GM10847 (cell line): Measurements from ENCODE around the gene FAIM2.

ENCODE experiments used
- POLR2A ChIP-seq: IDR thresholded peaks from 2 replicates; pipeline ENCODE4 v1.6.1; 2011; ENCODE audit not compliant: insufficient read length; ENCODE audit errors: extremely low read depth

Gene FAIM2

GRCh38 chr12:49847161-49847560 is 56.5 kb downstream of the FAIM2 start:
- TF ChIP-seq POLR2A, result no peak

GRCh38 chr12:49846032-49846431 is 57.7 kb downstream of the FAIM2 start:
- no peak for TF ChIP-seq POLR2A

- no peak for TF ChIP-seq POLR2A
These were observed 59.7 kb downstream of the FAIM2 start for GRCh38 chr12:49843876-49844437.

DNA sequence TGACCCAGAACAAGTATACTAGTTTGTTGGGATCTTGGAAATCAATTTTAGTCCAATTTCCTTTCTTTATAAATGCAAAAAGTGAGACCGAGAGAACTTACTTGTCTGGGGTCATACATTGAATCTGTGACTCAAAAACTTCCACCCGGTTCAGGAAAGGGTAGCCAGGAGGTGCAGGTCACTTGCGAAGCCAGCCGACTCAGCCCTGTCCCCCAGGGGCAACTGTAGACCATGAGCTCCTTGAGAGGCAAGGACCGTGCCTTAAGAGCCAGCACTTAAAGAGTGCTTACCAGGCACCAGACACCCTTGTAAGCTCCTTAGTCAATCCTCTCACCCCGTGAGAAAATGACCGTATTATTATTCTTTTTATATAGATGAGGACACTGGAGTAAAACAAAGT is 60.3 kb downstream of the FAIM2 start:
- TF ChIP-seq POLR2A, result no peak

DNA sequence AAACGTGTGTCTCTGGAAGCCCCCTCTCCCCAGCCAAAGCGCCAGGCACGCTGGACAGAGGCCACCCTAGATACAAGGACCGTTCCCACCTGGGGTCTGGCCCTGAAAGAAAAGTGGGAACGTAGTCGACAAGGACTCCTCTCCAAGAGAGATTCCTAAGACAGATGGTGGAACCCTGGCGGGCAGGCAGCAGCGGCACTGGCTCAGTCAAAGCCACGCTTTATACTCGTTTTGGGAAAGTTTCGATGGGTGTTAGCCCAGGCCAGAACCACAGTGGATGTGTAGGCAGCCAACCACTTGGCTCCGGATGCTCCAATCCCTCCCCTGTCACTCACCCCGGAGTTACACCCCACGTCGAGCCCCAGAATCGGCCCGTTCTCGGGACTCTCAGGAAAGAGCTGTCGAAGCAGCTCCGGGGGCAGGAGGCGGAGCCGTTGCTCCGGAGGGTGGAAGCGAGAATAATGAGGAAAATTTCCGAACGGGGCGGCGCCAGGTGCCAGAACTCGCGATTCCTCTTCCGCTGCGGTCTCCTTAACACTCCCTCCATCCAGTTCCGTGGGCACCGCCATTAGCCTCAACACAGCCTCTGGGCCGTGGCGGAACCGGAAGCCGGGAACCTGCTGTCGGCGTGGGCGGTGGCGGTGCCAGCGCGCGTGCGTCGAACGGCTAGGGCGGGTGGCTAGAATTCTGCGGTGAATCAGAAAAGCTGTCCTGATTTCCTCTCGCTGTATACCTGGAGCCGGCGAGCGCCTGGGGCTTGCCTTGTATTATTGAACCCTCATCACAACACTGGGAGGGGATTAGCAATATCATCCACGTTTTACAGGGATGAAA is 61.0 kb downstream of the FAIM2 start, which contains the start of gene BCDIN3D:
TSS of gene BCDIN3D (minus strand) at position 588 of the 834 bp plus-strand sequence. CDS start at position 569, 19 bp downstream.
- peak; percentile 89 for TF ChIP-seq POLR2A

DNA sequence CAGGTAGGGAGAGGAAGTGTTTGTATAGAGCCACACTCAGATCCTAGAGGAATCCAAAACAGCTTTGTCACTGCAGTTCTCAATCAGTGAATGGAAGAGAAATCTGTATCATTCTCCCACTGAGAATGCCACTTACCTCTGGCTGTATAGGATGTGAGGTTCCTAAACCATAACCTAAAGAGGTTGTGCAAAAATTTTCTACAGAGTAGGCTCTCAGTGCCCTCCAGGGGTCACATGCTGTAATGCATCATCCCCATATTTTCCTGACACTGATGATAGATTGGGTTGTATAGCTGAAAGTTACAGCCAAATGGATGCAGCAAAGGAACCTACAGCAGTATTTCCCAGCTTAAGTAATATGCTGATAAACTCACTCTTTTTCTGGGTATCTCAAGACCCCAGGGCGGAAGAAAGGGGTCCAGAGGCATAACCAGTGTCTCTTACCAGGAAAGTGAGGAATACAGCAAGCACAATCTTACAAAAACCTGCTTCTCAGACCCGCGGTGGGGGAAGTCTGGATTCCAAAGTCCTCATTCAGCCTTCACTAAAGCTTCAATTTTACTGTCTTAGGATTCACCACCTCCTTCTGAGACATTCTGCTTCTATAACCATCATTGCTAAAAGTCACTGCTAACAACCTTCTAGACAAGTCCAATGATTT is 64.6 kb downstream of the FAIM2 start:
- no peak for TF ChIP-seq POLR2A

DNA sequence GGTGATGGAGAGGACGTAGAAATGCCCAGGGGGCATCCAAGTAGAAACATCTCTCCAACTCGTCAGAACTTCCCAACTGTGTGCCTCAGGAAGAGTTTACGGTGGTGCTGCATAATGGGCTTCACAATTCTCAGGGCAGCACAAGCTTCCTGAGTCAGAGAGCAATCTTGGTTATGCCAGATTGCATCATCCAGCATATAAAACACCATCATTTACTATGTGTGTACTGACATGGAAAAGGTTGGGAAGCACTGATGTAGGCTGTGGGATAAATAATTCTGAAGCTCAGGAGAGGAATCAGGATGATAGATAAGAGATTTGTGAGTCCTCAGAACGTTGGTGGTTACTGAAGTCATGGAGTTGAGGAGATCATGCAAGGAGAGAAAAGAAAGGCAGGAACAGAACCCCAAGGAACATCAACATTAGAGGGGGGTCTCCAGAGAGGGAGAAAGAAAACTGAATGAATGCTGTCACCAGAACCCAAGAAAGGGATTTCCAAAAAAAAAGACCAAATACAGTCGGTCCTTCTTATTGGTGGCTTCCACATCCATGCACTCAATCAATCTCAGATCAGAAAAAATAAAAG is 70.8 kb downstream of the FAIM2 start:
- TF ChIP-seq POLR2A, result no peak

DNA sequence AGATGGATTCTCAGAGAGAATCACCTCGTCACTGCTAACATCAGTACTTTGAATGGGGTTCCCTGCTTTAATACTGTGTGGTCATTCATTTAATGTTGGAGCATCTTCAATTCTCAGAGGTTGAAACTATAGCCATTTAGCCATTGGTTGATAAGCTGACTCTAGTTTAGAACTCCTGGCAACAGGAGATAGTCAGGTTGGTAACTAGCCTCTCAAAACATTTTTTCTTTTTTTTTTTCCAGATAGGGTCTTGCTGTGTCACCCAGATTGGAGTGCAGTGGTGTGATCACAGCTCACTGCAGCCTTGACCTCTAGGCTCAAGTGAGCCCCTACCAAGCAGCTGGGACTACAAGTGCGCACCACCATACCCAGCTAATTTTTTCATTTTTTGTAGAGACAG is 72.0 kb downstream of the FAIM2 start:
- no peak for TF ChIP-seq POLR2A

GRCh38 chr12:49828133-49829091 is 75.3 kb downstream of the FAIM2 start, which contains the start of gene NCKAP5L:
Gene NCKAP5L, minus strand, starts transcription at chr12:49828413. Its CDS starts 24,369 bp downstream, at chr12:49804044.
- TF ChIP-seq POLR2A, result peak; percentile 44

DNA sequence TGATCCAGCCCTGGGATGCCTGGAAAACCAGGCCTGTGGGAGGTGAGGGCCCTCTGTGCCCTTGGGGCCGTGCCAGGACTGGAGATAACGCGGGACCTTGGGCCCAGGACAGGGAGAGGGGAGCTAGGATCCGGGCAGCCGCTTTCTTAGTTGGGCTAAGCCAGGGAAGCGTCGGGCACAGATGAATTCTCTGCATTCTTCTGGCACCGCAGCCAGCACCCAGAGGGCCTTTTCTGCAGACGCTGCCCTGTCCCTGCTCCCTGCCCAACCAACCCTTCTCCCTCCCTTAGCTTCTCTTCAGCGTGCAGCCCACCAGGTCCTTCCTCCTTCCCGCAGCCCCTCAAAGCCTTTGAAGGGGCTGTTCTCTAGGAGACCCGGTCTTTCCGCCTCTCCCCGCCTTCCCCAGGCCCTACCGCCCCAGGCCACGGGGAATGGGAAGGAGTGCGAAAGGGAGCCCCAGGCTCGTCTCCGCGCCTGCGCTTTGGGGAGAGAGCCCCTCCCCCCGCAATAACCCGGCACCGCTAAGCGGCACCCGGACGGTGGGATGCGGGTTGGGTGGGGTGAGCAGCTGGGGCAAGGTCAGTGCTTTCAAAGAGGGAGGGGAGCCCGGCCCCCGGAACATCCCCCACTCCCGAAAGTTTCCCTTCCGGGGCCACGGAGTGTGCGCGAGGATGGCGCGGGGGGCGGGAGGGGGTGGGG is 76.2 kb downstream of the FAIM2 start:
- no peak for TF ChIP-seq POLR2A

DNA sequence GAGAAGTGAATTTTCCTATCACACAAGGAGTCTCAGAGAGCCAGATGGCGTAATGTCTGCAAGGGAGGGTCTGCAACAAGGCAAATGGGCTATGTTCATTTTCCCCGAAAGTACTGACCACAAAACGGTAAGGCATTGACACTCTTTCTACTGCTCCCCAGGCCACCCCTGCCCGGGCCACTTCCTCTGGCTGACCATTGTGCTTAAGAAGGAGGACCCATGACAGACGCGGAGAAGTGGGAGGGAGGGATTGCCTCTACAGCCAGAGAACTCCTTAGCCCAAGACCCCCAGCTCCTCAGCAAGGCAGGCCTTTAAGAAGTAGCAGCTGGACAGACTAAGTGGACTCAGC is 76.7 kb downstream of the FAIM2 start:
- no peak for TF ChIP-seq POLR2A

- no peak for TF ChIP-seq POLR2A
These were observed 77.7 kb downstream of the FAIM2 start for GRCh38 chr12:49825971-49826421.

- no peak for TF ChIP-seq POLR2A
These were observed 78.2 kb downstream of the FAIM2 start for GRCh38 chr12:49825360-49825970.
